Pancreas (tissue), 10 donors: ENCODE results near the gene ORC3. TPM values are rescaled to one million over a fixed set of nuclear protein-coding genes. Genes with fewer than 3 reads are reported as not detected.

ENCODE experiments used
- ATAC-seq, 4 donors: fragments of 200-7000 bp; cut with Tn5 transposase; one replicate each; pipeline versions ENCODE4 v1.8.0 to v1.9.1; 2020; ENCODE audit warnings: mild to moderate bottlenecking in 4 of 4, moderate library complexity in 4 of 4
- DNase-seq, 6 donors: peaks; one replicate each; pipeline ENCODE4 v3.0.0-alpha.2; 2020
- FAIRE-seq: peaks from 2 replicates; lab custom pipeline; 2012; peaks lifted over from hg19 to GRCh38; lab: Jason Lieb, UNC
- H3K27ac ChIP-seq, 4 donors: fragments of 200-600 bp; sonication (generic); 1 replicate in 3 of 4; 2 replicates in 1 of 4; pipeline versions ENCODE4 v1.5.0 to v1.8.0; 2020
- H3K27me3 ChIP-seq, 4 donors: fragments of 200-600 bp; one replicate each; pipeline ENCODE4 v1.8.0; 2021
- H3K36me3 ChIP-seq, 3 donors: fragments of 200-600 bp; sonication (generic) in 1 of 3; one replicate each; pipeline versions ENCODE4 v1.5.0 to v1.8.0; 2020 to 2021
- H3K4me1 ChIP-seq, 3 donors: fragments of 200-600 bp; one replicate each; pipeline ENCODE4 v1.8.0; 2021
- H3K4me3 ChIP-seq, 4 donors: fragments of 200-600 bp; sonication (generic) in 2 of 4; one replicate each; pipeline versions ENCODE4 v1.5.0 to v1.8.0; 2020 to 2021
- H3K9me3 ChIP-seq, 4 donors: fragments of 200-600 bp; one replicate each; pipeline ENCODE4 v1.8.0; 2021
- CTCF ChIP-seq, 4 donors: fragments of 200-600 bp; sonication (generic) in 3 of 4; IDR thresholded peaks; one replicate each; pipeline versions ENCODE4 v1.5.0 to v1.8.0; 2021; ENCODE audit warnings: antibody characterized with exemption in 4 of 4
- WGBS, 2 donors: extraction: QIAGEN DNeasy Blood & Tissue Kit; methylation state at CpG; one replicate each; pipeline ENCODE4 v1.1.7; 2013; 5-methylcytosine and 5-hydroxymethylcytosine counted together
- intact Hi-C, 3 donors: fragments of 100-400 bp; cut with DNase I; formaldehyde crosslinking; loops; one replicate each; pipeline versions ENCODE4 v1.11.1 to v1.14.2; 2022
- polyA plus RNA-seq, 2 donors: library from polyadenylated mRNA; stranded (reverse); fragments of 200-250 nt; gene quantifications; one replicate each; pipeline ENCODE4 v1.2.3, GENCODE V29; 2013
- total RNA-seq, 6 donors: library from RNA; stranded (reverse); fragmentation: NEBNext Ultra II Directional in 4 of 6; extraction: Animal tissue kit (Norgen Biotek cat#: 25700) in 4 of 6; gene quantifications; one replicate each; pipeline versions ENCODE4 v1.2.1 to v1.2.4, GENCODE V29; 2021 to 2023
- donor health status: healthy with polysubstance abuse.
- donor health status: DM: no; HTN: no; CAD: no; lungs with moderate emphysema.
- donor health status: DM: no; HTN: no; CAD: no.
- donor health status: control.
- donor health status: control.
- donor health status: Bipolar disorder and iron deficiency.
- donor health status: DM: yes; HTN: yes; CAD: no.
- donor health status: DM: no; HTN: no; CAD: no.
- donor health status: DM: no; HTN: no; CAD: no.
- donor health status: DM: yes; HTN: yes; CAD: no.

ORC3 gene
- total and polyA plus RNA-seq, 8 donors, result 5.5 to 11.6 (median 7.6) TPM

- no peaks in the 10 kb centered on the region for H3K9me3 ChIP-seq
- FAIRE-seq, result no peak
- no peak for DNase-seq
- H3K27me3 ChIP-seq, result no peaks in the 10 kb centered on the region
- ATAC-seq, result no peak
- no peak for TF ChIP-seq CTCF (IDR thresholded peaks at IDR 0.05)
- no peak overlapping the region for H3K4me3 ChIP-seq
- no peaks in the 10 kb centered on the region for H3K4me1 ChIP-seq
- peaks cover 0 to 5% (median 0%) of the 10 kb centered on the region in 3 donors for H3K36me3 ChIP-seq
- H3K27ac ChIP-seq, result no peak overlapping the region
- WGBS, 2 donors, result 92 to 96% methylated on average over 3 of the region's 3 CpGs
- intact Hi-C loops, result no loop called here
Observed at GRCh38 chr6:87633851-87634250, 43.9 kb downstream of the ORC3 start.

GRCh38 chr6:87636315-87636714, 46.4 kb downstream of the ORC3 start:
- Histone ChIP-seq H3K9me3 (no peaks in the 10 kb centered on the region), H3K4me3 (no peak overlapping the region), H3K27ac (no peak overlapping the region), H3K36me3 (peaks cover 0 to 5% (median 0%) of the 10 kb centered on the region in 3 donors), H3K27me3 (no peaks in the 10 kb centered on the region), H3K4me1 (no peaks in the 10 kb centered on the region)
- DNase-seq (no peak), FAIRE-seq (no peak), ATAC-seq (no peak)
- intact Hi-C loops, result no loop called here
- no peak for TF ChIP-seq CTCF (IDR thresholded peaks at IDR 0.05)
- 84 to 93% methylated on average over 1 of the region's 1 CpG for WGBS, 2 donors

GRCh38 chr6:87637106-87637505, 47.2 kb downstream of the ORC3 start:
- intact Hi-C loops, result no loop called here
- TF ChIP-seq CTCF (IDR thresholded peaks at IDR 0.05), result no peak
- no peak overlapping the region for H3K27ac ChIP-seq
- 96 to 97% methylated on average over 1 of the region's 1 CpG for WGBS, 2 donors
- ATAC-seq (no peak), FAIRE-seq (no peak), DNase-seq (no peak)
- no peaks in the 10 kb centered on the region for H3K9me3 ChIP-seq
- peaks cover 0 to 5% (median 0%) of the 10 kb centered on the region in 3 donors for H3K36me3 ChIP-seq
- no peaks in the 10 kb centered on the region for H3K27me3 ChIP-seq
- H3K4me3 ChIP-seq, result no peak overlapping the region
- H3K4me1 ChIP-seq, result no peaks in the 10 kb centered on the region

GRCh38 chr6:87639373-87639772, 49.4 kb downstream of the ORC3 start:
- H3K4me3 ChIP-seq, result no peak overlapping the region
- WGBS, 2 donors, result 96% methylated on average over 4 of the region's 4 CpGs
- TF ChIP-seq CTCF (IDR thresholded peaks at IDR 0.05), result no peak
- no peaks in the 10 kb centered on the region for H3K4me1 ChIP-seq
- no peak overlapping the region for H3K27ac ChIP-seq
- H3K36me3 ChIP-seq, result peaks cover 0 to 5% (median 0%) of the 10 kb centered on the region in 3 donors
- no peak for FAIRE-seq
- H3K9me3 ChIP-seq, result no peaks in the 10 kb centered on the region
- ATAC-seq, result no peak
- H3K27me3 ChIP-seq, result no peaks in the 10 kb centered on the region
- intact Hi-C loops, result no loop called here
- DNase-seq, result no peak

- Histone ChIP-seq H3K4me1 (no peaks in the 10 kb centered on the region), H3K27ac (no peak overlapping the region), H3K4me3 (no peak overlapping the region), H3K9me3 (no peaks in the 10 kb centered on the region), H3K27me3 (no peaks in the 10 kb centered on the region), H3K36me3 (peaks cover 0 to 5% (median 0%) of the 10 kb centered on the region in 3 donors)
- 40 to 65% methylated on average over 1 of the region's 1 CpG for WGBS, 2 donors
- DNase-seq, result no peak
- no peak for FAIRE-seq
- ATAC-seq, result no peak
- TF ChIP-seq CTCF (IDR thresholded peaks at IDR 0.05), result no peak
- intact Hi-C loops, result no loop called here
Observed at GRCh38 chr6:87641065-87641692, 51.2 kb downstream of the ORC3 start.
